HCT116 (cell line): Measurements from ENCODE around the gene NEDD4L.

Experiments used
- CTCF ChIP-seq, 3 experiments: fragments of 200-600 bp in 1 of 3; sonication (generic) in 1 of 3; IDR thresholded peaks in 2 of 3; conservative IDR thresholded peaks in 1 of 3; 2 replicates each; pipeline ENCODE4 v1.5.1; 2012 to 2017; ENCODE audit warnings: low read depth in 2 of 3, low read length in 2 of 3, antibody characterized with exemption in 1 of 3, borderline replicate concordance in 1 of 3, control low read depth in 1 of 3, mild to moderate bottlenecking in 1 of 3, mixed read lengths in 1 of 3, mixed run types in 1 of 3, moderate library complexity in 1 of 3; ENCODE audit not compliant: insufficient read depth in 1 of 3
- EGR1 ChIP-seq: IDR thresholded peaks from 2 replicates; pipeline ENCODE4 v1.6.1; 2012; ENCODE audit warnings: low read depth
- FOSL1 ChIP-seq: IDR thresholded peaks from 2 replicates; pipeline ENCODE4 v1.6.1; 2012; ENCODE audit warnings: low read depth
- MAX ChIP-seq: IDR thresholded peaks from 2 replicates; pipeline ENCODE4 v1.6.1; 2012
- POLR2A ChIP-seq: IDR thresholded peaks from 2 replicates; pipeline ENCODE4 v1.7.0; 2011; ENCODE audit warnings: borderline replicate concordance; ENCODE audit not compliant: insufficient read depth, insufficient read length; ENCODE audit errors: extremely low read depth
- POLR2AphosphoS5 ChIP-seq: IDR thresholded peaks from 2 replicates; pipeline ENCODE4 v1.6.1; 2011; ENCODE audit warnings: mild to moderate bottlenecking, low read depth, low read length, moderate library complexity
- SIN3A ChIP-seq: IDR thresholded peaks from 2 replicates; pipeline ENCODE4 v1.6.1; 2012; ENCODE audit warnings: low read depth
- YY1 ChIP-seq: IDR thresholded peaks from 2 replicates; pipeline ENCODE4 v1.6.1; 2011; ENCODE audit warnings: low read length, low read depth, moderate library complexity, mild to moderate bottlenecking; ENCODE audit not compliant: insufficient replicate concordance; ENCODE audit errors: extremely low read depth
- ZBTB33 ChIP-seq: IDR thresholded peaks from 2 replicates; pipeline ENCODE4 v1.6.1; 2011; ENCODE audit warnings: mild to moderate bottlenecking, low read length, moderate library complexity; ENCODE audit not compliant: insufficient replicate concordance; ENCODE audit errors: extremely low read depth
- ZNF274 ChIP-seq: fragments of 200-500 bp; sonication (Bioruptor generic); IDR thresholded peaks from 2 replicates; pipeline ENCODE4 v1.6.1; 2014; ENCODE audit warnings: mild to moderate bottlenecking, low read depth, low read length, inconsistent platforms

- no peak for TF ChIP-seq YY1
- TF ChIP-seq MAX = no peak
- no peak for TF ChIP-seq FOSL1
- TF ChIP-seq CTCF (IDR thresholded peaks at IDR 0.05 in 2 of 3, conservative IDR thresholded peaks at IDR 0.05 in 1 of 3; ENCODE audit: borderline replicate concordance in 1 of 3, insufficient read depth in 1 of 3, low read depth in 2 of 3, low read length in 2 of 3) = no peak
- TF ChIP-seq POLR2A = no peak
- no peak for TF ChIP-seq ZBTB33
- no peak for TF ChIP-seq ZNF274
- TF ChIP-seq EGR1 = no peak
- TF ChIP-seq POLR2AphosphoS5 = no peak
- no peak for TF ChIP-seq SIN3A
Observed at GRCh38 chr18:58218117-58218516, 174.1 kb downstream of the NEDD4L start.
